ENCODE data around the gene CCDC27. TPM values are rescaled to one million over a fixed set of nuclear protein-coding genes. Genes with fewer than 3 reads are reported as not detected.

CCDC27 gene
- polyA plus RNA-seq, 1 experiment, result not detected

- TF ChIP-seq, protein P1, sequence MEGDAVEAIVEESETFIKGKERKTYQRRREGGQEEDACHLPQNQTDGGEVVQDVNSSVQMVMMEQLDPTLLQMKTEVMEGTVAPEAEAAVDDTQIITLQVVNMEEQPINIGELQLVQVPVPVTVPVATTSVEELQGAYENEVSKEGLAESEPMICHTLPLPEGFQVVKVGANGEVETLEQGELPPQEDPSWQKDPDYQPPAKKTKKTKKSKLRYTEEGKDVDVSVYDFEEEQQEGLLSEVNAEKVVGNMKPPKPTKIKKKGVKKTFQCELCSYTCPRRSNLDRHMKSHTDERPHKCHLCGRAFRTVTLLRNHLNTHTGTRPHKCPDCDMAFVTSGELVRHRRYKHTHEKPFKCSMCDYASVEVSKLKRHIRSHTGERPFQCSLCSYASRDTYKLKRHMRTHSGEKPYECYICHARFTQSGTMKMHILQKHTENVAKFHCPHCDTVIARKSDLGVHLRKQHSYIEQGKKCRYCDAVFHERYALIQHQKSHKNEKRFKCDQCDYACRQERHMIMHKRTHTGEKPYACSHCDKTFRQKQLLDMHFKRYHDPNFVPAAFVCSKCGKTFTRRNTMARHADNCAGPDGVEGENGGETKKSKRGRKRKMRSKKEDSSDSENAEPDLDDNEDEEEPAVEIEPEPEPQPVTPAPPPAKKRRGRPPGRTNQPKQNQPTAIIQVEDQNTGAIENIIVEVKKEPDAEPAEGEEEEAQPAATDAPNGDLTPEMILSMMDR (IDR thresholded peaks at IDR 0.05; ENCODE audit: low read depth, low read length), result no peak
- no peak overlapping the region for H3K27ac ChIP-seq (ENCODE audit: low read depth, low read length)
- peaks cover 15% of the 10 kb centered on the region for H3K27me3 ChIP-seq (ENCODE audit: control insufficient read depth, insufficient read depth, low read length)
- DNase-seq (ENCODE audit: low read depth, low spot score), result no peak
- no peak overlapping the region for H3K4me3 ChIP-seq (ENCODE audit: low read depth, low read length)
- POLR2A ChIA-PET, result no interaction called here
- no peaks in the 10 kb centered on the region; the same call in 1 of the 2 replicates for H3K9me3 ChIP-seq (ENCODE audit: control insufficient read depth, insufficient read depth, low read length)
- CTCF ChIA-PET, result interaction anchor here (1.2 to 1.5 kb wide), 2 partner anchors 15 to 37 kb away, joined by 3 to 9 read pairs; no protein-coding TSS in a partner anchor
Observed at GRCh38 chr1:3761296-3762010, 9.2 kb downstream of the CCDC27 start.

- ChIA-PET CTCF (no interaction called here), POLR2A (no interaction called here)
- Histone ChIP-seq H3K27ac (ENCODE audit: low read depth, low read length) (no peak overlapping the region), H3K9me3 (ENCODE audit: control insufficient read depth, insufficient read depth, low read length) (no peaks in the 10 kb centered on the region; the same call in 1 of the 2 replicates), H3K27me3 (ENCODE audit: control insufficient read depth, insufficient read depth, low read length) (peaks cover 11% of the 10 kb centered on the region), H3K4me3 (ENCODE audit: low read depth, low read length) (no peak overlapping the region)
- no peak for DNase-seq (ENCODE audit: low read depth, low spot score)
- TF ChIP-seq, protein P1 (IDR thresholded peaks at IDR 0.05; ENCODE audit: low read depth, low read length), result no peak
Observed at GRCh38 chr1:3762151-3762872, 10.1 kb downstream of the CCDC27 start.

GRCh38 chr1:3762873-3763228, 10.6 kb downstream of the CCDC27 start:
- ChIA-PET CTCF (no interaction called here), POLR2A (no interaction called here)
- Histone ChIP-seq H3K27ac (ENCODE audit: low read depth, low read length) (no peak overlapping the region), H3K27me3 (ENCODE audit: control insufficient read depth, insufficient read depth, low read length) (peaks cover 11% of the 10 kb centered on the region), H3K9me3 (ENCODE audit: control insufficient read depth, insufficient read depth, low read length) (no peaks in the 10 kb centered on the region; the same call in 1 of the 2 replicates), H3K4me3 (ENCODE audit: low read depth, low read length) (no peak overlapping the region)
- TF ChIP-seq, protein P1 (IDR thresholded peaks at IDR 0.05; ENCODE audit: low read depth, low read length), result no peak
- no peak for DNase-seq (ENCODE audit: low read depth, low spot score)

DNA sequence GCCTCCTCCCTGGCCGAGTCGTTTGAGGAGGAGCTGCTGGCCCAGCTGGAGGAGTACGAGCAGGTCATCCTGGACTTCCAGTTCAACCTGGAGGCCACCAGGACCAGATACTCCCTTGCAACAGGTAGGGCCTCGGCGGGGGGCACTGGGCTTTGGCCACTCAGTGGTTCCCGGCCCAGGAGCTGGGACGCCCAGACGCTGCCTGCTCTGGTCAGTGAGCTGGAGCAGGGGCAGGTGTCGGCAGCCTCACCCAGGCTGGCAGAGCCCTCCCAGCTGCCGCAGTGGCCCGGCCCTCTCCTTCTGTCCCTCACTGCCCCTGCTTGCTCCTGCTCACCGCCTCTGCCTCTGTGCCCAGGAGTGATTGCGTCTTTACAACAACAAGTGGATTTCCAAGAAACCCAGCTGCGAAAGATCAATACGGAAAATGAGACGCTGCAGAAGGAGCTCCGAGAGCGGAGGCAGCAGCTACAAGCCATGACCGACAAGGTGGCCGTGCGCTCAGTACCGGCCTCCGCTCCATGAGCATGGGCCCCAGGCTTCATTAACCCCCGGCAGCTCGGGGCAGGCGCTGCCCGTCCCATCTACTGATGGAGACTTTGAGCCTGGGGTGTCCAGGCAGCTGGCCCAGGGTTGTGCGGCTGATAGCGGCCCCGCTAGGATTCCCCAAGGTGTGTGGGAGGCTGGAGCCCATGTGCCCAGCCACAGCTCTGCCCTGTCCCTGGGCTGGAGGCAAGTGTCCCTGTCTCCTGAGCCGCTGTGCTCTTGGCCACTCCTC, 11.3 kb downstream of the CCDC27 start:
- TF ChIP-seq, protein P1 (IDR thresholded peaks at IDR 0.05; ENCODE audit: low read depth, low read length), result no peak
- Histone ChIP-seq H3K27ac (ENCODE audit: low read depth, low read length) (no peak overlapping the region), H3K9me3 (ENCODE audit: control insufficient read depth, insufficient read depth, low read length) (no peaks in the 10 kb centered on the region; the same call in 1 of the 2 replicates), H3K4me3 (ENCODE audit: low read depth, low read length) (no peak overlapping the region), H3K27me3 (ENCODE audit: control insufficient read depth, insufficient read depth, low read length) (peaks cover 11% of the 10 kb centered on the region)
- no peak for DNase-seq (ENCODE audit: low read depth, low spot score)
- ChIA-PET CTCF (no interaction called here), POLR2A (no interaction called here)
